A549 (cell line): Measurements from ENCODE around the gene APOH. TPM values are rescaled to one million over a fixed set of nuclear protein-coding genes. Genes with fewer than 3 reads are reported as not detected.

Source experiments
- ATAC-seq, 2 experiments: fragments of 200-7000 bp in 1 of 2; fragments of >200 bp in 1 of 2; cut with Nextera tagmentation in 1 of 2; cut with Tn5 transposase in 1 of 2; 3 replicates each; pipeline versions ENCODE4 v1.8.0 to v1.9.1; 2018 to 2020; ENCODE audit warnings: mild to moderate bottlenecking in 1 of 2, moderate library complexity in 1 of 2
- CTCF ChIA-PET: fragments of 300-600 bp; sonication (Branson Sonifier 250); formaldehyde crosslinking; extraction: SDS; loops from one replicate; lab custom pipeline; 2021; ENCODE audit warnings: antibody characterized with exemption, inconsistent platforms; lab: Yijun Ruan, JAX
- POLR2A ChIA-PET: fragments of 350-600 bp; formaldehyde crosslinking; extraction: SDS; loops from one replicate; lab custom pipeline; 2021; ENCODE audit warnings: antibody characterized with exemption, inconsistent platforms; lab: Yijun Ruan, JAX
- DNase-seq, 2 experiments: peaks; one replicate each; pipeline versions ENCODE4 v3.0.0 to v3.0.0-alpha.2; 2011 to 2016; ENCODE audit warnings: low read depth in 1 of 2, low spot score in 1 of 2
- FAIRE-seq: peaks from 2 replicates; lab custom pipeline; 2011; peaks lifted over from hg19 to GRCh38; lab: Jason Lieb, UNC
- H3K27ac ChIP-seq, 2 experiments: fragments of >200 bp; sonication (Bioruptor Twin); formaldehyde crosslinking; 3 replicates each; pipeline ENCODE4 v1.5.1; 2016 to 2017
- H3K4me1 ChIP-seq: fragments of >200 bp; sonication (Bioruptor Twin); formaldehyde crosslinking; 3 replicates; pipeline ENCODE4 v1.6.1; 2016
- H3K4me2 ChIP-seq: fragments of >200 bp; sonication (Bioruptor Twin); formaldehyde crosslinking; 3 replicates; pipeline ENCODE4 v1.6.1; 2016
- H3K4me3 ChIP-seq: fragments of >200 bp; sonication (Bioruptor Twin); formaldehyde crosslinking; 3 replicates; pipeline ENCODE4 v1.5.1; 2016
- H3K9me3 ChIP-seq: fragments of >200 bp; sonication (Bioruptor Twin); formaldehyde crosslinking; 3 replicates; pipeline ENCODE4 v1.6.1; 2016
- ATOH8 ChIP-seq: fragments of 250-450 bp; sonication (Bioruptor Pico); IDR thresholded peaks from 2 replicates; pipeline ENCODE4 v1.5.0; 2020; ENCODE audit warnings: low read depth, mild to moderate bottlenecking, moderate library complexity
- BCL3 ChIP-seq: fragments of >200 bp; sonication (Bioruptor Twin); formaldehyde crosslinking; IDR thresholded peaks from 3 replicates; pipeline ENCODE4 v1.6.1; 2016
- CEBPB ChIP-seq, 2 experiments: fragments of >200 bp in 1 of 2; sonication (Bioruptor Twin) in 1 of 2; formaldehyde crosslinking in 1 of 2; IDR thresholded peaks; 2 replicates each; pipeline ENCODE4 v1.6.1; 2012 to 2016
- CHD4 ChIP-seq: fragments of 200-600 bp; sonication (generic); IDR thresholded peaks from 2 replicates; pipeline ENCODE4 v1.6.1; 2016; ENCODE audit warnings: antibody characterized with exemption, mild to moderate bottlenecking, borderline replicate concordance
- EP300 ChIP-seq, 2 experiments: fragments of >200 bp; sonication (Bioruptor Twin); formaldehyde crosslinking; IDR thresholded peaks; 2 replicates in 1 of 2; 3 replicates in 1 of 2; pipeline ENCODE4 v1.6.1; 2016 to 2017
- FOSL2 ChIP-seq, 2 experiments: fragments of 450-650 bp in 1 of 2; fragments of >200 bp in 1 of 2; sonication (Bioruptor Twin) in 1 of 2; formaldehyde crosslinking; IDR thresholded peaks; 2 replicates each; pipeline versions ENCODE4 v1.5.0 to v1.6.1; 2016 to 2020; ENCODE audit warnings: mild to moderate bottlenecking in 1 of 2, moderate library complexity in 1 of 2
- FOXS1 ChIP-seq: fragments of 250-450 bp; sonication (Bioruptor Pico); IDR thresholded peaks from 2 replicates; pipeline ENCODE4 v1.5.0; 2020; ENCODE audit warnings: mild to moderate bottlenecking, moderate library complexity
- GATA3 ChIP-seq: IDR thresholded peaks from 2 replicates; pipeline ENCODE4 v1.6.1; 2012; ENCODE audit warnings: borderline replicate concordance
- HDAC2 ChIP-seq: fragments of 200-600 bp; sonication (generic); IDR thresholded peaks from 2 replicates; pipeline ENCODE4 v1.6.1; 2016
- HOXB5 ChIP-seq: fragments of 250-450 bp; sonication (Bioruptor Pico); IDR thresholded peaks from 2 replicates; pipeline ENCODE4 v1.5.0; 2020; ENCODE audit warnings: mild to moderate bottlenecking, moderate library complexity
- JUN ChIP-seq, 2 experiments: fragments of >200 bp; sonication (Bioruptor Twin); formaldehyde crosslinking; IDR thresholded peaks; 2 replicates in 1 of 2; 3 replicates in 1 of 2; pipeline ENCODE4 v1.6.1; 2016 to 2017
- JUNB ChIP-seq: fragments of >200 bp; sonication (Bioruptor Twin); formaldehyde crosslinking; IDR thresholded peaks from 2 replicates; pipeline ENCODE4 v1.6.1; 2016
- KDM1A ChIP-seq: fragments of 200-600 bp; sonication (generic); IDR thresholded peaks from 2 replicates; pipeline ENCODE4 v1.6.1; 2016; ENCODE audit warnings: low read depth, mild to moderate bottlenecking
- MAFK ChIP-seq: fragments of 450-650 bp; IDR thresholded peaks from 2 replicates; pipeline ENCODE4 v1.6.1; 2014; ENCODE audit not compliant: partially characterized antibody
- MYC ChIP-seq: IDR thresholded peaks from 2 replicates; pipeline ENCODE4 v1.6.1; 2012; ENCODE audit warnings: mild to moderate bottlenecking, inconsistent platforms, low read length, improper control_type of control experiment, borderline replicate concordance
- NPAS2 ChIP-seq: fragments of 250-450 bp; sonication (Bioruptor Pico); IDR thresholded peaks from 2 replicates; pipeline ENCODE4 v1.8.0; 2022; ENCODE audit warnings: mild to moderate bottlenecking, moderate library complexity, borderline replicate concordance
- RAD21 ChIP-seq, 2 experiments: fragments of >200 bp in 1 of 2; sonication (Bioruptor Twin) in 1 of 2; formaldehyde crosslinking in 1 of 2; IDR thresholded peaks in 1 of 2; conservative IDR thresholded peaks in 1 of 2; 2 replicates in 1 of 2; 3 replicates in 1 of 2; pipeline ENCODE4 v1.6.1; 2012 to 2018; ENCODE audit warnings: inconsistent platforms in 1 of 2
- REST ChIP-seq: fragments of 200-600 bp; sonication (generic); IDR thresholded peaks from 2 replicates; pipeline ENCODE4 v1.6.1; 2016; ENCODE audit warnings: antibody characterized with exemption, mild to moderate bottlenecking, moderate library complexity
- RNF2 ChIP-seq: fragments of 200-600 bp; sonication (generic); IDR thresholded peaks from 2 replicates; pipeline ENCODE4 v1.6.1; 2016; ENCODE audit warnings: low read depth, mild to moderate bottlenecking, antibody characterized with exemption, moderate library complexity, borderline replicate concordance
- SMC3 ChIP-seq: fragments of >200 bp; sonication (Bioruptor Twin); formaldehyde crosslinking; IDR thresholded peaks from 3 replicates; pipeline ENCODE4 v1.6.1; 2018; ENCODE audit warnings: inconsistent platforms
- SREBF2 ChIP-seq: fragments of 450-650 bp; IDR thresholded peaks from 2 replicates; pipeline ENCODE4 v1.6.1; 2014; ENCODE audit warnings: mild to moderate bottlenecking, moderate library complexity
- ZNF302 ChIP-seq: fragments of 250-450 bp; sonication (Bioruptor Pico); IDR thresholded peaks from 2 replicates; pipeline ENCODE4 v1.9.0; 2021; ENCODE audit warnings: inconsistent platforms, mild to moderate bottlenecking, moderate library complexity
- WGBS: methylation state at CpG from one replicate; pipeline ENCODE4 v1.1.6; 2017; ENCODE audit errors: missing lambda C conversion rate; 5-methylcytosine and 5-hydroxymethylcytosine counted together
- polyA plus RNA-seq, 4 experiments: library from polyadenylated mRNA; depleted of rRNA in 3 of 4; stranded (reverse); fragments of >200 nt; fragmentation: RNase III in 1 of 4; extraction: RNeasy Plus Mini Kit Qiagen cat#74134 plus additional on column Dnase treatment in 1 of 4; gene quantifications; 2 replicates in 3 of 4; 3 replicates in 1 of 4; pipeline ENCODE4 v1.2.3, GENCODE V29; 2011 to 2017
- TF ChIP-seq, protein P1 (sequence below): IDR thresholded peaks from 2 replicates; pipeline ENCODE4 v1.6.1; 2012; ENCODE audit warnings: low read depth, borderline replicate concordance
- TF ChIP-seq, protein P2 (sequence below): IDR thresholded peaks from 2 replicates; pipeline ENCODE4 v1.6.1; 2012
- TF ChIP-seq, protein P3 (sequence below): fragments of 150-350 bp; IDR thresholded peaks from 2 replicates; pipeline ENCODE4 v1.6.1; 2014; ENCODE audit warnings: low read depth, mild to moderate bottlenecking, low read length

APOH gene
- polyA plus RNA-seq, 2 of the 4 experiments (the other 2 are of a cell fraction), result 6.9 to 26.1 TPM

GRCh38 chr17:66273586-66273848 is 44.3 kb upstream of the APOH start:
- TF ChIP-seq REST, result no peak
- no peak for TF ChIP-seq FOXS1 (CRISPR knock-in tag)
- 0 out of 5 replicates have a peak, but pooled peaks of 1 of the 2 experiments have one; percentile 0 for TF ChIP-seq EP300 (IDR thresholded peaks at IDR 0.05)
- TF ChIP-seq, protein P1, sequence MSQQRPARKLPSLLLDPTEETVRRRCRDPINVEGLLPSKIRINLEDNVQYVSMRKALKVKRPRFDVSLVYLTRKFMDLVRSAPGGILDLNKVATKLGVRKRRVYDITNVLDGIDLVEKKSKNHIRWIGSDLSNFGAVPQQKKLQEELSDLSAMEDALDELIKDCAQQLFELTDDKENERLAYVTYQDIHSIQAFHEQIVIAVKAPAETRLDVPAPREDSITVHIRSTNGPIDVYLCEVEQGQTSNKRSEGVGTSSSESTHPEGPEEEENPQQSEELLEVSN, result no peak; the same call in 1 of the 2 replicates
- TF ChIP-seq, protein P2, sequence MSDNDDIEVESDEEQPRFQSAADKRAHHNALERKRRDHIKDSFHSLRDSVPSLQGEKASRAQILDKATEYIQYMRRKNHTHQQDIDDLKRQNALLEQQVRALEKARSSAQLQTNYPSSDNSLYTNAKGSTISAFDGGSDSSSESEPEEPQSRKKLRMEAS, result no peak
- TF ChIP-seq JUNB, result no peak
- no peak for TF ChIP-seq RAD21 (conservative IDR thresholded peaks at IDR 0.05 in 1 of 2, IDR thresholded peaks at IDR 0.05 in 1 of 2)
- no peak for TF ChIP-seq KDM1A
- no peak for TF ChIP-seq NPAS2 (CRISPR knock-in tag)
- TF ChIP-seq SREBF2, result no peak
- TF ChIP-seq ATOH8, result no peak
- no peak for TF ChIP-seq RNF2
- no peak for TF ChIP-seq HDAC2
- TF ChIP-seq MAFK, result no peak
- no peak for TF ChIP-seq SMC3
- TF ChIP-seq JUN (IDR thresholded peaks at IDR 0.05), result 0 out of 5 replicates have a peak, but pooled peaks of 1 of the 2 experiments have one; percentile 6
- TF ChIP-seq MYC, result no peak
- Histone ChIP-seq H3K27ac (peak overlapping the region; percentile 91 to 92), H3K4me3 (no peak overlapping the region), H3K4me2 (peak overlapping the region; percentile 71), H3K9me3 (peaks cover 13% of the 10 kb centered on the region), H3K4me1 (peaks cover 63% of the 10 kb centered on the region)
- ATAC-seq (no peak), DNase-seq (no peak), FAIRE-seq (no peak)
- CTCF ChIA-PET, result interaction anchor here (0.7 to 5.2 kb wide), 8 partner anchors 13 to 236 kb away, joined by 3 to 31 read pairs (median 4); partner anchors contain the start of gene PRKCA
- POLR2A ChIA-PET, result interaction anchor here (1.1 kb wide), 1 partner anchor 28 kb away, joined by 3 read pairs; no protein-coding TSS in a partner anchor

DNA sequence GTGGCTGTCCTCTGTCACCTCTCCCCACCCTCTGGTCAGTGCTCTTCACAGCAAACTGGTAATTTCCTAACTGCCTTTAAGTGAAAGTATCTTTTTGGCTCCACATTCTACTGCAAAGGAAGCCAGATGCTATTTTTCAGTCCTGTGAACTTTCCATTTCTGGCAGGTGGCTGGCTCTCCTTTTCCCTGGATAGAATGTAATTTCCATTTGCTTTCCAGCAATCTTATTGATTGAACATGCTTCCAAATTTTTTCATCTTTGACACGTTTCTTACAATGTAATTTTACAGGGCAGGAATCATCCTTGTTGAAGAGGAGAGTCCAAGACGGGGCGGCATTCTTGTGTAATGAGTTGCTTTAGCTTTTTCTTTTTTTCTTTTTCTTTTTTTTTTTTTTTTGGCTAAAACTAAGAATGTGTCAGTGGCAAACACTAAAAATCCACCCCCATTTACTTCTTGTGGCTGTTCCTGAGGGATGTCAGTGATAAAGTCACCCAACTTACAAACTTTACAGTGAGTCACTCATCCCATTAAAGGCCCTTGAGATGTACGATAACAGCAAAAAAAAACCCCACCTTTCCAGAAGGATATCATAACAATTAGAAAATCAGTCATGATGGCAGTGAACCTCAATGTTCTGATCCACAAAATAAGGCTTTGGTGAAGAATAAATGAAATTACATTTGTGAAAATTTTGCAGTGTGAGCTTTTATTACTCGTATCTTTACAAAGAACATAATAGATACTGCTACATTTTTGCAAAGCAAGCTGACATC is 43.8 kb upstream of the APOH start:
- under 1% methylated on average over 5 of the region's 5 CpGs for WGBS
- FAIRE-seq, result peak; percentile 80
- ChIA-PET CTCF (interaction anchor here (0.7 to 5.2 kb wide), 9 partner anchors 9 to 236 kb away, joined by 3 to 31 read pairs (median 4); partner anchors contain the start of gene PRKCA), POLR2A (interaction anchor here (0.6 to 1.1 kb wide), 3 partner anchors 17 to 194 kb away, joined by 3 to 4 read pairs (median 3); no protein-coding TSS in a partner anchor)
- Histone ChIP-seq H3K4me3 (no peak overlapping the region), H3K4me1 (peaks cover 64% of the 10 kb centered on the region), H3K27ac (peak overlapping the region; percentile 91 to 92), H3K9me3 (peaks cover 13% of the 10 kb centered on the region), H3K4me2 (peak overlapping the region; percentile 71)
- ATAC-seq, result peak; percentile 12 to 27; a peak in 3 of 6 replicates
- DNase-seq, result peak; percentile 77
- TF ChIP-seq HOXB5 (CRISPR knock-in tag), result no peak
- peak; percentile 12 to 17; a peak in 2 of 5 replicates for TF ChIP-seq RAD21 (conservative IDR thresholded peaks at IDR 0.05 in 1 of 2, IDR thresholded peaks at IDR 0.05 in 1 of 2)
- 0 out of 3 replicates have a peak, but pooled peaks have one; percentile 4 for TF ChIP-seq SMC3
- TF ChIP-seq ZNF302 (CRISPR knock-in tag), result no peak
- TF ChIP-seq FOSL2 (IDR thresholded peaks at IDR 0.05), result peak; percentile 85
- TF ChIP-seq FOSL2 (CRISPR knock-in tag; IDR thresholded peaks at IDR 0.05), result peak; percentile 72
- TF ChIP-seq, protein P3, sequence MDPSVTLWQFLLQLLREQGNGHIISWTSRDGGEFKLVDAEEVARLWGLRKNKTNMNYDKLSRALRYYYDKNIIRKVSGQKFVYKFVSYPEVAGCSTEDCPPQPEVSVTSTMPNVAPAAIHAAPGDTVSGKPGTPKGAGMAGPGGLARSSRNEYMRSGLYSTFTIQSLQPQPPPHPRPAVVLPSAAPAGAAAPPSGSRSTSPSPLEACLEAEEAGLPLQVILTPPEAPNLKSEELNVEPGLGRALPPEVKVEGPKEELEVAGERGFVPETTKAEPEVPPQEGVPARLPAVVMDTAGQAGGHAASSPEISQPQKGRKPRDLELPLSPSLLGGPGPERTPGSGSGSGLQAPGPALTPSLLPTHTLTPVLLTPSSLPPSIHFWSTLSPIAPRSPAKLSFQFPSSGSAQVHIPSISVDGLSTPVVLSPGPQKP, result no peak
- peak in 1 of 2 experiments; percentile 50; a peak in 2 of 5 replicates for TF ChIP-seq EP300 (IDR thresholded peaks at IDR 0.05)
- peak; percentile 76 for TF ChIP-seq MAFK
- TF ChIP-seq JUN (IDR thresholded peaks at IDR 0.05), result peak in 1 of 2 experiments; percentile 77; a peak in 2 of 5 replicates
- peak; percentile 13 to 50; a peak in 1 of 4 replicates for TF ChIP-seq CEBPB (IDR thresholded peaks at IDR 0.05)
- no peak for TF ChIP-seq CHD4
- TF ChIP-seq GATA3, result peak; percentile 97
- peak; percentile 91 for TF ChIP-seq JUNB
- 0 out of 3 replicates have a peak, but pooled peaks have one; percentile 33 for TF ChIP-seq BCL3
- TF ChIP-seq, protein P2, result 0 out of 2 replicates have a peak, but pooled peaks have one; percentile 39
